ENCODE data around the gene WDR47.
"Not testable (repeated sequence)": the region's sequence is repeated elsewhere in the genome, so short reads cannot be mapped to it uniquely, and the experiment has no call there.

- TF ChIP-seq EZH2 (IDR thresholded peaks at IDR 0.05; ENCODE audit: insufficient read depth, poor library complexity, severe bottlenecking); EZH2phosphoT487 (IDR thresholded peaks at IDR 0.05; ENCODE audit: insufficient read depth, low read depth): not testable (repeated sequence)
Observed at GRCh38 chr1:109052145-109052544, 10.2 kb upstream of the WDR47 start.

Measured in GM23248 (cell line).